ENCODE data around the gene AARS2.
A peak's percentile ranks its signal among the peaks of the same experiment; 100 is the strongest.

Gene AARS2

DNA sequence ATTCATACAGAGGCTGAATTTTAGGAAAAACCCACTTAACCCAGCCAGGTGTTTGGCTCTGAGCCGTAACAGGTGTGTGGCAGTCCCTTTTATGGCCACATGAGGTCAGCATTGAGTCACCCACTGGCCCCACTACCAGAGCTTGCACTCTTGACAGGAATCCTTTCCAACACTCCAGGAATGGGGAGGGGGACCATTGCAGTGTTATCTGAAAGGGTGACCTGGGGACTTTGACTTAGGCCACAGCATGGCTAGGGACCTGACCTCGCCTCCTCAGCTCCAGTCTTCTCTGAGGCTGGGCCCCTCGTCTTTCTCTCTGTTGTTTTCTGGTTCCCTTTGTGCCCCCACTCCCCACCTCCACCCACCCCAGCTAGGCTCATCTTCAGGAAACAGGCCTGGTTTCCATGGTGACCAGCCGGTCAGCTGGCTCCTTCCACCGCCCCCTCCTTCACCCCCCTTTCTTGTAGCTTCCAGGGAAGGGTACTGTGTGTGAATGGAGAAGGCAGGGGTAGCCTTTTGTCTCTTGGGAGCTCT is 45.0 kb downstream of the AARS2 start:
- TF ChIP-seq, protein P1, sequence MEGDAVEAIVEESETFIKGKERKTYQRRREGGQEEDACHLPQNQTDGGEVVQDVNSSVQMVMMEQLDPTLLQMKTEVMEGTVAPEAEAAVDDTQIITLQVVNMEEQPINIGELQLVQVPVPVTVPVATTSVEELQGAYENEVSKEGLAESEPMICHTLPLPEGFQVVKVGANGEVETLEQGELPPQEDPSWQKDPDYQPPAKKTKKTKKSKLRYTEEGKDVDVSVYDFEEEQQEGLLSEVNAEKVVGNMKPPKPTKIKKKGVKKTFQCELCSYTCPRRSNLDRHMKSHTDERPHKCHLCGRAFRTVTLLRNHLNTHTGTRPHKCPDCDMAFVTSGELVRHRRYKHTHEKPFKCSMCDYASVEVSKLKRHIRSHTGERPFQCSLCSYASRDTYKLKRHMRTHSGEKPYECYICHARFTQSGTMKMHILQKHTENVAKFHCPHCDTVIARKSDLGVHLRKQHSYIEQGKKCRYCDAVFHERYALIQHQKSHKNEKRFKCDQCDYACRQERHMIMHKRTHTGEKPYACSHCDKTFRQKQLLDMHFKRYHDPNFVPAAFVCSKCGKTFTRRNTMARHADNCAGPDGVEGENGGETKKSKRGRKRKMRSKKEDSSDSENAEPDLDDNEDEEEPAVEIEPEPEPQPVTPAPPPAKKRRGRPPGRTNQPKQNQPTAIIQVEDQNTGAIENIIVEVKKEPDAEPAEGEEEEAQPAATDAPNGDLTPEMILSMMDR (IDR thresholded peaks at IDR 0.05; ENCODE audit: insufficient read depth, low read depth, low read length, missing control alignments), result peak; percentile 95

DNA sequence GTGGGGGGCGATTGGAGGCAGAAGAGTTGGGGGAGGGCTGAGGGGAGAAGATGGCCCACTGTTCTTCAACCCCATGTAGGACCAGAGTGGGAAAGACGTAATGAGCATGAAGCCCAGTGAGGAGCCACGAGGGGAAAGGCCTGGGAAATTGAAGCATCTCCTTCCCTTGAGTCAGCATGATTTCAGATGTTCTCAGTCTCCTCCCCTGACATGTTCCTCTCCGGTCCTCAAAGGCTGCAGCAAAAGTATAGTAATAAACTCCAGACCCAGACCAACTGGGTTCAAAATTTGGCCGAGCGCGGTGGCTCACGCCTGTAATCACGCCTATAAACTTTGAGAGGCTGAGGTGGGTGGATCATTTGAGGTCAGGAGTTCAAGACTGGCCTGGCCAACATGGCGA is 45.9 kb downstream of the AARS2 start:
- no peak overlapping the region for H3K4me3 ChIP-seq (ENCODE audit: low read depth, low read length)
- TF ChIP-seq, protein P1 (IDR thresholded peaks at IDR 0.05; ENCODE audit: insufficient read depth, low read depth, low read length, missing control alignments), result no peak
- DNase-seq (ENCODE audit: low read depth), result no peak

More for the DNA sequence above, 45.0 kb downstream of the AARS2 start:
- H3K4me3 ChIP-seq (ENCODE audit: low read depth, low read length), result no peak overlapping the region
- peak; percentile 73 for DNase-seq (ENCODE audit: low read depth)

GRCh38 chr6:44266347-44266746 is 46.8 kb downstream of the AARS2 start:
- peak; percentile 82 for DNase-seq (ENCODE audit: low read depth)
- TF ChIP-seq, protein P1 (IDR thresholded peaks at IDR 0.05; ENCODE audit: insufficient read depth, low read depth, low read length, missing control alignments), result no peak
- peak overlapping the region; percentile 36 for H3K4me3 ChIP-seq (ENCODE audit: low read depth, low read length)

DNA sequence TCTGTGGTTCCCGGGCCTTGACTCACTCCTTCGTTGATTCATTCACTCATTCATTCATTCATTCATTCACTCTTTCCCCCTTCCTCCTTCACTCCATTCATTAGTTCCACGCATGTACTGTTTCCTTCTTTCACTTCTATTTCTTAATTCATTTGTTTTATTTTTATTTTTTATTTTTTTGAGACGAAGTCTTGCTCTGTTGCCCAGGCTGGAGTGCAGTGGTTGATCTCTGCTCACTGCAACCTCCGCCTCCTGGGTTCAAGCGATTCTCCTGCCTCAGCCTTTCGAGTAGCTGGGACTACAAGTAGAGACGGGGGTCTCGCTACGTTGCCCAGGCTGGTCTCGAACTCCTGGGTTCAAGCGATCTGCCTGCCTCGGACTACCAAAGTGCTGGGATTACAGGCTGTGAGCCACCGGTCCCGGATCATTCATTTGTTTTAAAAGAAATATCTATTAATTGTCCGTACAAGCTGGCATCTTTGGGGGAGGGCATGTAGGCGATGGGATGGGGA is 47.4 kb downstream of the AARS2 start:
- peak overlapping the region; percentile 36 for H3K4me3 ChIP-seq (ENCODE audit: low read depth, low read length)
- DNase-seq (ENCODE audit: low read depth), result no peak
- TF ChIP-seq, protein P1 (IDR thresholded peaks at IDR 0.05; ENCODE audit: insufficient read depth, low read depth, low read length, missing control alignments), result no peak

DNA sequence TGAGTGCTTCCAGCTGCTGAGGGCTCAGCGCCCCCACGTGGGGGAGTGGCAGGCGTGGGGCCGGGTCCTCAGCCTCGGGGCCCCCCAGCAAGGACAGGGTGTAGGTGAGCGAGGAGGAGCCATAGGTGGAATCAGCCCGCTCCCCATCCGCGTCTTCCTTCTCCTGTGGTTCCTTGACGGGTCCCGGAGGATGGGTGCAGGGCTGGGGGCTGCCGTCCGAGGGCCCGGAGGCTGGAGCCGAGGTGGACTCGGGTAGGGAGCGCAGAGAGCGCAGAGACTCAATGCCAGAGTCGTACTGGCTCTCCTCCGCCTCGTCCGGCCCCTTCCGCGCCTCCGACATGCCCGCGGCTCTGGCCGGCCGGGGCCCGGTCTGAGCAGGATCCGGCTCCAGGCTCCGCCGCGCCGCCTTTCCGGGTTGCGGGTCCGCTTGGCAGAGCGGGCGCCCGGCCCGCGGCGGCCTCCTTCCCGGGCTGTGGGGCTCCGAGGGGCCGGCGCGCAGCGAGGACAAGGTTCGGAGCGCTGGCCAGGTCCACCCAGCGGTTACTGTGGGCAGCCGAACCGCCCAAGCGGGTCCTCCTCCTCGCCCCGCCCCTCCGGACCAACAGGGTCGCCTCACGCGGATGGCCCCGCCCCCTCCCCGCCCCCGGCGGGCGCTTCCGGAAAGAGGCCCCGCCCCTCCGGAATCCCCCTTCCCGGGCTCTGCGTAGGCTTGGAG is 48.0 kb downstream of the AARS2 start, which contains the start of gene NFKBIE:
TSS of gene NFKBIE (minus strand) at position 545 of the 715 bp plus-strand sequence. CDS start at position 340, 205 bp downstream.
- peak; percentile 92 for DNase-seq (ENCODE audit: low read depth)
- peak within 1 kb of the TSS; percentile 95 for H3K4me3 ChIP-seq (ENCODE audit: low read depth, low read length)
- TF ChIP-seq, protein P1 (IDR thresholded peaks at IDR 0.05; ENCODE audit: insufficient read depth, low read depth, low read length, missing control alignments), result peak; percentile 45

GRCh38 chr6:44264154-44265006 is 48.8 kb downstream of the AARS2 start:
- H3K4me3 ChIP-seq (ENCODE audit: low read depth, low read length), result peak overlapping the region; percentile 95
- TF ChIP-seq, protein P1 (IDR thresholded peaks at IDR 0.05; ENCODE audit: insufficient read depth, low read depth, low read length, missing control alignments), result no peak
- DNase-seq (ENCODE audit: low read depth), result peak; percentile 85
